SK-N-SH treated with all-trans-retinoic acid at 6 μM for 48 hours (cell line): ENCODE results near the gene PROM1.

ENCODE experiments used
- ATAC-seq: fragments of 200-7000 bp; cut with Tn5 transposase; 3 replicates; pipeline ENCODE4 v1.9.1; 2020; ENCODE audit warnings: mild to moderate bottlenecking, moderate library complexity
- ARNTL ChIP-seq: fragments of 450-650 bp; formaldehyde crosslinking; IDR thresholded peaks from 2 replicates; pipeline ENCODE4 v1.5.0; 2020; ENCODE audit warnings: low read depth, mild to moderate bottlenecking, moderate library complexity, borderline replicate concordance
- BACH2 ChIP-seq: fragments of 250-450 bp; sonication (Bioruptor Pico); IDR thresholded peaks from 2 replicates; pipeline ENCODE4 v1.9.0; 2021; ENCODE audit warnings: mild to moderate bottlenecking, borderline replicate concordance
- CSDC2 ChIP-seq: fragments of 250-450 bp; sonication (Bioruptor Pico); IDR thresholded peaks from 2 replicates; pipeline ENCODE4 v1.5.0; 2020; ENCODE audit warnings: mild to moderate bottlenecking, moderate library complexity
- CSRNP3 ChIP-seq: fragments of 250-450 bp; sonication (Bioruptor Pico); IDR thresholded peaks from 2 replicates; pipeline ENCODE4 v1.5.1; 2021; ENCODE audit warnings: mild to moderate bottlenecking, moderate library complexity
- ESRRG ChIP-seq: fragments of 250-450 bp; sonication (Bioruptor Pico); IDR thresholded peaks from 2 replicates; pipeline ENCODE4 v1.6.1; 2021; ENCODE audit warnings: mild to moderate bottlenecking
- GLIS3 ChIP-seq: fragments of 250-450 bp; sonication (Bioruptor Pico); IDR thresholded peaks from 2 replicates; pipeline ENCODE4 v1.5.0; 2020; ENCODE audit warnings: mild to moderate bottlenecking, moderate library complexity
- ISL1 ChIP-seq: fragments of 250-450 bp; sonication (Bioruptor Pico); IDR thresholded peaks from 2 replicates; pipeline ENCODE4 v2.1.2; 2022; ENCODE audit warnings: mild to moderate bottlenecking, moderate library complexity
- OSR1 ChIP-seq: fragments of 250-450 bp; sonication (Bioruptor Pico); IDR thresholded peaks from 2 replicates; pipeline ENCODE4 v1.8.0; 2022; ENCODE audit warnings: moderate library complexity, mild to moderate bottlenecking, inconsistent platforms
- PPARA ChIP-seq: fragments of 250-450 bp; sonication (Bioruptor Pico); IDR thresholded peaks from 2 replicates; pipeline ENCODE4 v1.5.0; 2020; ENCODE audit warnings: mild to moderate bottlenecking, borderline replicate concordance
- RARB ChIP-seq: fragments of 250-450 bp; sonication (Bioruptor Pico); IDR thresholded peaks from 2 replicates; pipeline ENCODE4 v1.8.0; 2021; ENCODE audit warnings: mild to moderate bottlenecking, moderate library complexity
- SNAI2 ChIP-seq: fragments of 250-450 bp; sonication (Bioruptor Pico); IDR thresholded peaks from 2 replicates; pipeline ENCODE4 v1.5.0; 2020; ENCODE audit warnings: mild to moderate bottlenecking, moderate library complexity
- TCF4 ChIP-seq: fragments of 250-450 bp; sonication (Bioruptor Pico); IDR thresholded peaks from 2 replicates; pipeline ENCODE4 v1.8.0; 2021; ENCODE audit warnings: mild to moderate bottlenecking, moderate library complexity, borderline replicate concordance
- TOX ChIP-seq: fragments of 250-450 bp; sonication (Bioruptor Pico); IDR thresholded peaks from 2 replicates; pipeline ENCODE4 v1.8.0; 2021; ENCODE audit warnings: mild to moderate bottlenecking, moderate library complexity, borderline replicate concordance
- ZC3H10 ChIP-seq: fragments of 250-450 bp; sonication (Bioruptor Pico); IDR thresholded peaks from 2 replicates; pipeline ENCODE4 v1.5.1; 2021; ENCODE audit warnings: mild to moderate bottlenecking, moderate library complexity
- ZFP3 ChIP-seq: fragments of 250-450 bp; sonication (Bioruptor Pico); IDR thresholded peaks from 2 replicates; pipeline ENCODE4 v1.5.0; 2020; ENCODE audit warnings: mild to moderate bottlenecking, moderate library complexity
- ZNF565 ChIP-seq: fragments of 450-650 bp; formaldehyde crosslinking; conservative IDR thresholded peaks from 2 replicates; pipeline ENCODE4 v1.5.0; 2020; ENCODE audit warnings: low read depth, mild to moderate bottlenecking, moderate library complexity
- ZNF70 ChIP-seq: fragments of 450-650 bp; formaldehyde crosslinking; IDR thresholded peaks from 2 replicates; pipeline ENCODE4 v1.5.0; 2020; ENCODE audit warnings: mild to moderate bottlenecking, moderate library complexity
- ZNF8 ChIP-seq: fragments of 450-650 bp; formaldehyde crosslinking; IDR thresholded peaks from 2 replicates; pipeline ENCODE4 v1.5.0; 2020; ENCODE audit warnings: mild to moderate bottlenecking, moderate library complexity
- TF ChIP-seq, protein P1 (sequence below): fragments of 250-450 bp; sonication (Bioruptor Pico); IDR thresholded peaks from 2 replicates; pipeline ENCODE4 v1.8.0; 2021; ENCODE audit warnings: low read depth, mild to moderate bottlenecking, moderate library complexity, borderline replicate concordance
- TF ChIP-seq, protein P2 (sequence below): fragments of 250-450 bp; sonication (Bioruptor Pico); IDR thresholded peaks from 2 replicates; pipeline ENCODE4 v1.5.1; 2020; ENCODE audit warnings: low read depth, mild to moderate bottlenecking, moderate library complexity
- TF ChIP-seq, protein P3 (sequence below): fragments of 250-450 bp; sonication (Bioruptor Pico); IDR thresholded peaks from 2 replicates; pipeline ENCODE4 v1.8.0; 2020; ENCODE audit warnings: mild to moderate bottlenecking, moderate library complexity, borderline replicate concordance

Gene PROM1

DNA sequence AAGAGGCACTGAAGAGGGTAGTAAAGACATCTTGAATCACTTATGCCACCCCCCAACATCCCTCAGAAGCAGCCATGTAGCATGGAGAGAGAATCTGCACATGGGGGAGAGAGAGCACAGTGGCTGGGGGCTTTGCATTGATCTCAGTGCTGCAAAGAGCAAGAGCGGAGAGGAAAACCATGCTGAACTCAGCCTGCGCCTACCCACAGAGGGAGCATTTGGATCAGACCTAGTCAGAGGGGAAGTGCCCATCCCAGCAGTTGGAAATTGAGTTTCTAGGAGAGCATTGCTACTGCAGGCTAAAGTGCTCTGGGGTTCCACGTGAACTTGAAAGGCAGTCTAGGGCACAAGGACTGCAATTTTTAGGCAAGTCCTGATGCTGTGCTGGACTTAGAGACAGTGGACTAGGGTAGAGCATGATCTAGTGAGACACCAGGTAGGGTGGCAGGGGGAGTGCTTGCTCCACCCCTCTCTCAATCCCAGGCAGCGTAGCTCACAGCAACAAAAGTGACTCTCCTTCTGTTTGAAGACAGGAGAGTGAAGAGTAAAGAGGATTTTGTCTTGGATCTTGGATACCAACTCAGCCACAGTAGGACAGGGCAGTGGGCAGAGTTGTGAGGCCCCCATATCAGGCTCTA is 9.0 kb upstream of the PROM1 start:
- no peak for TF ChIP-seq ZNF565
- no peak for TF ChIP-seq ZC3H10 (CRISPR knock-in tag)
- no peak for TF ChIP-seq ZNF70
- no peak for TF ChIP-seq ESRRG (CRISPR knock-in tag)
- TF ChIP-seq OSR1 (CRISPR knock-in tag), result no peak
- no peak for TF ChIP-seq ISL1 (CRISPR knock-in tag)
- no peak for TF ChIP-seq GLIS3
- TF ChIP-seq RARB (CRISPR knock-in tag), result no peak
- no peak for TF ChIP-seq PPARA (CRISPR knock-in tag)
- no peak for TF ChIP-seq ZNF8 (CRISPR knock-in tag)
- TF ChIP-seq CSRNP3 (CRISPR knock-in tag), result no peak

DNA sequence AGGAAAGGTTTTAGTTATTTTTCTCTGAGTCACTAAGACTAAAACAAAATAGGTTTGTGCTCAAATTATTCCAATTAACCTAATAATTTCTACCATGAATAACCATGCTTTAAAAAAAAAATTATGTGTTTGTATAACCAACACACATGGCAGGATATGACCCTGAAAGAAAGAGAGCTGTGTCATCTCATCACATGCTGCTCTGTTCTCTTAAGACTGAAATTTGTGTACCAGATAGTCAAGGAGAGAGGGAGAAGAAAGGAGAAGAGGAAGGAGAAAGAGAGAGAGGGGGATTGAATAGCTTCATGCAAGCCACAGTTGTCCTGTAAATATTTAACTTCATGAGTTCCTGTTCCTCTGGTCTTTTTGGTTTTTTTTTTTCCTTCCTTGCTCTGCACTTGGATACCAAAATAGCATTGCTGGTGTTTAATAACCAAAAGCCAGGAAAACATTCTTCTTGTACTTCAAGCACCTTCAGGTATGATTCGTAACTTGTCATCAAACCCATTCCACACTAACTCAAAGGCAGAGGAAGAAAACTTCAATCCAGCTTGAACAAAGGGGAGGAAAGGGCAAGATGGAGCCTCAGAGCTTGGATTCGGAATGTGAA is 6.4 kb upstream of the PROM1 start:
- no peak for ATAC-seq
- TF ChIP-seq RARB (CRISPR knock-in tag) (no peak), ESRRG (CRISPR knock-in tag) (no peak), PPARA (CRISPR knock-in tag) (no peak), TCF4 (CRISPR knock-in tag) (no peak), SNAI2 (no peak), ARNTL (CRISPR knock-in tag) (no peak), ISL1 (CRISPR knock-in tag) (no peak), ZC3H10 (CRISPR knock-in tag) (no peak), GLIS3 (no peak), CSRNP3 (CRISPR knock-in tag) (no peak), TOX (no peak), ZFP3 (no peak), BACH2 (CRISPR knock-in tag) (no peak), ZNF565 (no peak), CSDC2 (CRISPR knock-in tag) (no peak), ZNF8 (CRISPR knock-in tag) (no peak)
- TF ChIP-seq, protein P1, sequence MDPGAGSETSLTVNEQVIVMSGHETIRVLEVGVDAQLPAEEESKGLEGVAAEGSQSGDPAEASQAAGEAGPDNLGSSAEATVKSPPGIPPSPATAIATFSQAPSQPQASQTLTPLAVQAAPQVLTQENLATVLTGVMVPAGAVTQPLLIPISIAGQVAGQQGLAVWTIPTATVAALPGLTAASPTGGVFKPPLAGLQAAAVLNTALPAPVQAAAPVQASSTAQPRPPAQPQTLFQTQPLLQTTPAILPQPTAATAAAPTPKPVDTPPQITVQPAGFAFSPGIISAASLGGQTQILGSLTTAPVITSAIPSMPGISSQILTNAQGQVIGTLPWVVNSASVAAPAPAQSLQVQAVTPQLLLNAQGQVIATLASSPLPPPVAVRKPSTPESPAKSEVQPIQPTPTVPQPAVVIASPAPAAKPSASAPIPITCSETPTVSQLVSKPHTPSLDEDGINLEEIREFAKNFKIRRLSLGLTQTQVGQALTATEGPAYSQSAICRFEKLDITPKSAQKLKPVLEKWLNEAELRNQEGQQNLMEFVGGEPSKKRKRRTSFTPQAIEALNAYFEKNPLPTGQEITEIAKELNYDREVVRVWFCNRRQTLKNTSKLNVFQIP (CRISPR knock-in tag), result no peak
- TF ChIP-seq, protein P2, sequence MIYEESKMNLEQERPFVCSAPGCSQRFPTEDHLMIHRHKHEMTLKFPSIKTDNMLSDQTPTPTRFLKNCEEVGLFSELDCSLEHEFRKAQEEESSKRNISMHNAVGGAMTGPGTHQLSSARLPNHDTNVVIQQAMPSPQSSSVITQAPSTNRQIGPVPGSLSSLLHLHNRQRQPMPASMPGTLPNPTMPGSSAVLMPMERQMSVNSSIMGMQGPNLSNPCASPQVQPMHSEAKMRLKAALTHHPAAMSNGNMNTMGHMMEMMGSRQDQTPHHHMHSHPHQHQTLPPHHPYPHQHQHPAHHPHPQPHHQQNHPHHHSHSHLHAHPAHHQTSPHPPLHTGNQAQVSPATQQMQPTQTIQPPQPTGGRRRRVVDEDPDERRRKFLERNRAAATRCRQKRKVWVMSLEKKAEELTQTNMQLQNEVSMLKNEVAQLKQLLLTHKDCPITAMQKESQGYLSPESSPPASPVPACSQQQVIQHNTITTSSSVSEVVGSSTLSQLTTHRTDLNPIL (CRISPR knock-in tag), result no peak
- TF ChIP-seq, protein P3, sequence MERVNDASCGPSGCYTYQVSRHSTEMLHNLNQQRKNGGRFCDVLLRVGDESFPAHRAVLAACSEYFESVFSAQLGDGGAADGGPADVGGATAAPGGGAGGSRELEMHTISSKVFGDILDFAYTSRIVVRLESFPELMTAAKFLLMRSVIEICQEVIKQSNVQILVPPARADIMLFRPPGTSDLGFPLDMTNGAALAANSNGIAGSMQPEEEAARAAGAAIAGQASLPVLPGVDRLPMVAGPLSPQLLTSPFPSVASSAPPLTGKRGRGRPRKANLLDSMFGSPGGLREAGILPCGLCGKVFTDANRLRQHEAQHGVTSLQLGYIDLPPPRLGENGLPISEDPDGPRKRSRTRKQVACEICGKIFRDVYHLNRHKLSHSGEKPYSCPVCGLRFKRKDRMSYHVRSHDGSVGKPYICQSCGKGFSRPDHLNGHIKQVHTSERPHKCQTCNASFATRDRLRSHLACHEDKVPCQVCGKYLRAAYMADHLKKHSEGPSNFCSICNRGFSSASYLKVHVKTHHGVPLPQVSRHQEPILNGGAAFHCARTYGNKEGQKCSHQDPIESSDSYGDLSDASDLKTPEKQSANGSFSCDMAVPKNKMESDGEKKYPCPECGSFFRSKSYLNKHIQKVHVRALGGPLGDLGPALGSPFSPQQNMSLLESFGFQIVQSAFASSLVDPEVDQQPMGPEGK (CRISPR knock-in tag), result no peak

More for the DNA sequence above, 9.0 kb upstream of the PROM1 start:
- no peak for ATAC-seq

GRCh38 chr4:16089156-16089555 is 5.3 kb upstream of the PROM1 start:
- ATAC-seq, result no peak
- TF ChIP-seq ESRRG (CRISPR knock-in tag) (no peak), ZC3H10 (CRISPR knock-in tag) (no peak), PPARA (CRISPR knock-in tag) (no peak), ZFP3 (no peak), GLIS3 (no peak), CSRNP3 (CRISPR knock-in tag) (no peak), TOX (no peak), ISL1 (CRISPR knock-in tag) (no peak), ZNF565 (no peak)
- TF ChIP-seq, protein P2 (CRISPR knock-in tag), result no peak
- TF ChIP-seq, protein P1 (CRISPR knock-in tag), result no peak
